Stimulated activated CD4-positive, alpha-beta T cell treated with anti-CD3 and anti-CD28 coated beads, TNF-alpha, amount 100 ng/mL, for 1 hour (primary cell): ENCODE results near the gene DAGLA.
A peak's percentile ranks its signal among the peaks of the same experiment; 100 is the strongest.

Source experiments
- DNase-seq, 3 donors: peaks; one replicate each; pipeline ENCODE4 v3.0.0-alpha.2; 2020; ENCODE audit warnings: low read depth in 3 of 3, low spot score in 1 of 3

Gene DAGLA

GRCh38 chr11:61745781-61746441 lies 65.7 kb downstream of the DAGLA start:
- DNase-seq: no peak

GRCh38 chr11:61746442-61747191 lies 66.4 kb downstream of the DAGLA start:
- DNase-seq: no peak

- no peak for DNase-seq
Measured at GRCh38 chr11:61747192-61747966, 67.2 kb downstream of the DAGLA start.

- DNase-seq: no peak
Measured at GRCh38 chr11:61747967-61748285, 67.7 kb downstream of the DAGLA start.

- no peak for DNase-seq
Measured at GRCh38 chr11:61749591-61750217, 69.5 kb downstream of the DAGLA start.

- no peak for DNase-seq
Measured at GRCh38 chr11:61750631-61751273, 70.6 kb downstream of the DAGLA start.

GRCh38 chr11:61751384-61751783 lies 71.2 kb downstream of the DAGLA start:
- no peak for DNase-seq

GRCh38 chr11:61752117-61752924 lies 72.1 kb downstream of the DAGLA start, which contains the start of gene MYRF:
TSS of gene MYRF (plus strand) at chr11:61752636. CDS start at chr11:61752745, 109 bp downstream.
- DNase-seq: peak in 2 of 3 donors; percentile 29 to 54

- DNase-seq: no peak
Measured at GRCh38 chr11:61752925-61753521, 72.8 kb downstream of the DAGLA start.

- DNase-seq: no peak
Measured at GRCh38 chr11:61753672-61754071, 73.5 kb downstream of the DAGLA start.

GRCh38 chr11:61754534-61755482 lies 74.6 kb downstream of the DAGLA start:
- no peak for DNase-seq

GRCh38 chr11:61756147-61756451 lies 75.9 kb downstream of the DAGLA start:
- DNase-seq: no peak

- DNase-seq: peak in 1 of 3 donors; percentile 14
Measured at GRCh38 chr11:61756452-61757212, 76.4 kb downstream of the DAGLA start.

- DNase-seq: no peak
Measured at GRCh38 chr11:61757213-61757862, 77.1 kb downstream of the DAGLA start.

GRCh38 chr11:61760946-61761345 lies 80.8 kb downstream of the DAGLA start:
- no peak for DNase-seq

GRCh38 chr11:61761440-61762222 lies 81.4 kb downstream of the DAGLA start:
- no peak for DNase-seq

GRCh38 chr11:61762223-61762615 lies 82.0 kb downstream of the DAGLA start:
- DNase-seq: no peak
